Endothelial cell of umbilical vein (primary cell): ENCODE results near the gene ZNF254. TPM values are rescaled to one million over a fixed set of nuclear protein-coding genes. Genes with fewer than 3 reads are reported as not detected.

Source experiments
- BruUV-seq: library from RNA; stranded (reverse); fragments of 400-500 nt; replicated peaks from 2 replicates; lab custom pipeline; 2021; lab: Mats Ljungman, UMichigan
- CTCF ChIA-PET: fragments of 300-600, 350-600 bp; sonication (Branson Sonifier 250); formaldehyde crosslinking; loops from one replicate; lab custom pipeline; 2021; ENCODE audit warnings: antibody characterized with exemption, inconsistent platforms; lab: Charles Lee
- POLR2A ChIA-PET: fragments of 300-600, 350-600 bp; sonication (Branson Sonifier 250); formaldehyde crosslinking; loops from one replicate; lab custom pipeline; 2021; ENCODE audit warnings: antibody characterized with exemption, inconsistent platforms; lab: Charles Lee
- DNase-seq: peaks from one replicate; pipeline ENCODE4 v3.0.0-alpha.2; 2011; ENCODE audit warnings: low read depth, low spot score
- FAIRE-seq: peaks from 2 replicates; lab custom pipeline; 2011; peaks lifted over from hg19 to GRCh38; lab: Jason Lieb, UNC
- H2AFZ ChIP-seq: 2 replicates; pipeline ENCODE4 v1.6.0; 2012; ENCODE audit warnings: low read depth, low read length, control low read depth, inconsistent platforms
- H3K27ac ChIP-seq: 2 replicates; pipeline ENCODE4 v1.5.1; 2011; ENCODE audit warnings: low read depth, mild to moderate bottlenecking, control low read depth, low read length, moderate library complexity; ENCODE audit not compliant: insufficient read depth
- H3K27me3 ChIP-seq, 2 experiments: 2 replicates each; pipeline versions ENCODE4 v1.6.0 to v1.6.1; 2011; ENCODE audit warnings: low read length in 2 of 2, mixed read lengths in 1 of 2; ENCODE audit not compliant: control insufficient read depth in 2 of 2, insufficient read depth in 2 of 2
- H3K36me3 ChIP-seq, 2 experiments: 2 replicates in 1 of 2; 3 replicates in 1 of 2; pipeline ENCODE4 v1.5.1; 2011; ENCODE audit warnings: low read length in 2 of 2, mild to moderate bottlenecking in 1 of 2, moderate library complexity in 1 of 2; ENCODE audit not compliant: control insufficient read depth in 2 of 2, insufficient read depth in 2 of 2; ENCODE audit errors: extremely low read depth in 1 of 2
- H3K4me1 ChIP-seq: 3 replicates; pipeline ENCODE4 v1.5.1; 2011; ENCODE audit warnings: mild to moderate bottlenecking, low read length; ENCODE audit not compliant: control insufficient read depth, insufficient read depth; ENCODE audit errors: extremely low read depth
- H3K4me2 ChIP-seq: 2 replicates; pipeline ENCODE4 v1.6.1; 2011; ENCODE audit warnings: low read length, control low read depth, mixed read lengths; ENCODE audit not compliant: insufficient read depth
- H3K4me3 ChIP-seq, 3 experiments: fragments of 200-600 bp in 1 of 3; sonication (generic), shearing (Covaris generic) in 1 of 3; replicated peaks in 1 of 3; 2 replicates each; pipeline ENCODE4 v1.5.1; 2011 to 2016; ENCODE audit warnings: control low read depth in 3 of 3, low read length in 3 of 3, mild to moderate bottlenecking in 2 of 3, inconsistent platforms in 1 of 3, low read depth in 1 of 3, moderate library complexity in 1 of 3; ENCODE audit not compliant: insufficient read depth in 1 of 3
- H3K79me2 ChIP-seq: 2 replicates; pipeline ENCODE4 v1.6.0; 2012; ENCODE audit warnings: low read length, inconsistent platforms; ENCODE audit not compliant: control insufficient read depth, insufficient read depth
- H3K9ac ChIP-seq: replicated peaks from 2 replicates; pipeline ENCODE3; 2011; ENCODE audit warnings: low read length, control low read depth; ENCODE audit not compliant: insufficient read depth; ENCODE audit errors: extremely low read depth
- H3K9me1 ChIP-seq: replicated peaks from 3 replicates; pipeline ENCODE4 v1.6.0; 2011; ENCODE audit warnings: mild to moderate bottlenecking, low read length; ENCODE audit not compliant: control insufficient read depth, insufficient read depth; ENCODE audit errors: extremely low read depth
- H3K9me3 ChIP-seq: replicated peaks from 2 replicates; pipeline ENCODE4 v1.5.1; 2012; ENCODE audit warnings: low read length, inconsistent platforms; ENCODE audit not compliant: control insufficient read depth, insufficient read depth
- H4K20me1 ChIP-seq: replicated peaks from 2 replicates; pipeline ENCODE3; 2011; ENCODE audit warnings: mild to moderate bottlenecking, low read length; ENCODE audit not compliant: control insufficient read depth, insufficient read depth; ENCODE audit errors: extremely low read depth
- CTCF ChIP-seq, 2 donors: IDR thresholded peaks; 1 replicate in 1 of 2; 2 replicates in 1 of 2; pipeline ENCODE4 v1.5.1; 2011; ENCODE audit warnings: low read length in 2 of 2, mild to moderate bottlenecking in 2 of 2, moderate library complexity in 2 of 2, control low read depth in 1 of 2, inconsistent platforms in 1 of 2, low read depth in 1 of 2; ENCODE audit not compliant: insufficient read depth in 1 of 2; ENCODE audit errors: extremely low read depth in 1 of 2
- EZH2 ChIP-seq: IDR thresholded peaks from 2 replicates; pipeline ENCODE4 v1.6.1; 2012; ENCODE audit warnings: borderline replicate concordance, low read depth, mild to moderate bottlenecking, moderate library complexity, low read length, inconsistent platforms; ENCODE audit not compliant: severe bottlenecking
- FOS ChIP-seq: IDR thresholded peaks from 2 replicates; pipeline ENCODE4 v1.6.1; 2011; ENCODE audit warnings: mild to moderate bottlenecking, low read length, moderate library complexity, borderline replicate concordance; ENCODE audit not compliant: insufficient read depth
- GATA2 ChIP-seq: IDR thresholded peaks from 2 replicates; pipeline ENCODE4 v1.7.0; 2011; ENCODE audit warnings: low read depth, mild to moderate bottlenecking, moderate library complexity, mixed read lengths, low read length; ENCODE audit not compliant: insufficient read length, insufficient read depth
- JUN ChIP-seq: IDR thresholded peaks from 2 replicates; pipeline ENCODE4 v1.6.1; 2011; ENCODE audit warnings: borderline replicate concordance, low read depth; ENCODE audit not compliant: insufficient read length, insufficient read depth
- MAX ChIP-seq: IDR thresholded peaks from 2 replicates; pipeline ENCODE4 v1.6.1; 2011; ENCODE audit not compliant: insufficient read depth, insufficient read length
- MYC ChIP-seq: IDR thresholded peaks from one replicate; pipeline ENCODE4 v1.6.1; 2011; ENCODE audit warnings: mild to moderate bottlenecking, low read depth, low read length
- POLR2A ChIP-seq: IDR thresholded peaks from 2 replicates; pipeline ENCODE4 v1.6.1; 2012; ENCODE audit warnings: low read depth, mild to moderate bottlenecking, control low read depth, low read length
- POLR2AphosphoS5 ChIP-seq: IDR thresholded peaks from 2 replicates; pipeline ENCODE4 v1.6.1; 2012; ENCODE audit warnings: low read depth, mild to moderate bottlenecking, control low read depth, low read length, moderate library complexity; ENCODE audit not compliant: insufficient read depth
- dilution Hi-C: fragments of 300-500 bp; cut with MboI; formaldehyde crosslinking; loops from one replicate; pipeline ENCODE4 v1.15.0; 2019; ENCODE audit warnings: low sequenced_read_pairs; ENCODE audit not compliant: extremely low pct_ligation_motif_present
- intact Hi-C: fragments of 100-400 bp; cut with micrococcal nuclease; formaldehyde crosslinking; loops from one replicate; pipeline ENCODE4 v1.10.0; 2022
- polyA plus RNA-seq, 4 experiments: library from polyadenylated mRNA; depleted of rRNA in 3 of 4; stranded (reverse) in 3 of 4; unstranded in 1 of 4; fragments of >200 nt; gene quantifications; 2 replicates each; pipeline versions ENCODE4 v1.2.1 to v1.2.3, GENCODE V29; 2011 to 2012; ENCODE audit warnings: missing spikeins in 1 of 4
- total RNA-seq: library from RNA; stranded (reverse); gene quantifications from 2 replicates; pipeline ENCODE4 v1.2.3, GENCODE V29; 2021

ZNF254 gene
- total and polyA plus RNA-seq, 2 donors (not counting 3 experiments of a cell fraction or from before 2014, with no cell fraction given) = 4.9 to 16.0 TPM

GRCh38 chr19:24101459-24102115 lies 14.6 kb downstream of the ZNF254 start:
- no peak overlapping the region for H3K27ac ChIP-seq
- H3K79me2 ChIP-seq = peaks cover 39% of the 10 kb centered on the region
- TF ChIP-seq FOS (no peak), CTCF (IDR thresholded peaks at IDR 0.05; ENCODE audit: extremely low read depth in 1 of 2, insufficient read depth in 1 of 2, low read depth in 1 of 2, low read length in 2 of 2) (no peak), EZH2 (no peak), MAX (no peak), JUN (no peak), GATA2 (no peak), MYC (no peak), POLR2A (no peak), POLR2AphosphoS5 (no peak)
- H3K9ac ChIP-seq = no peak overlapping the region
- no peak overlapping the region for H3K4me2 ChIP-seq
- no peak overlapping the region for H3K4me3 ChIP-seq
- intact Hi-C loops (no loop called here), dilution Hi-C loops (no loop called here)
- H4K20me1 ChIP-seq = no peaks in the 10 kb centered on the region
- H2AFZ ChIP-seq = no peak overlapping the region
- BruUV-seq = no TSS peak
- H3K9me3 ChIP-seq = no peaks in the 10 kb centered on the region
- FAIRE-seq (no peak), DNase-seq (no peak)
- H3K27me3 ChIP-seq = no peaks in the 10 kb centered on the region
- POLR2A ChIA-PET = no interaction called here
- CTCF ChIA-PET = no interaction called here
- no peaks in the 10 kb centered on the region for H3K9me1 ChIP-seq
- H3K4me1 ChIP-seq = no peaks in the 10 kb centered on the region
- peaks cover 0 to under 1% of the 10 kb centered on the region in 2 experiments for H3K36me3 ChIP-seq
